ENCODE results near the gene CCDC27. TPM values are rescaled to one million over a fixed set of nuclear protein-coding genes. Genes with fewer than 3 reads are reported as not detected.

The CCDC27 gene
- total RNA-seq, 2 experiments from 2014 or later = not detected

DNA sequence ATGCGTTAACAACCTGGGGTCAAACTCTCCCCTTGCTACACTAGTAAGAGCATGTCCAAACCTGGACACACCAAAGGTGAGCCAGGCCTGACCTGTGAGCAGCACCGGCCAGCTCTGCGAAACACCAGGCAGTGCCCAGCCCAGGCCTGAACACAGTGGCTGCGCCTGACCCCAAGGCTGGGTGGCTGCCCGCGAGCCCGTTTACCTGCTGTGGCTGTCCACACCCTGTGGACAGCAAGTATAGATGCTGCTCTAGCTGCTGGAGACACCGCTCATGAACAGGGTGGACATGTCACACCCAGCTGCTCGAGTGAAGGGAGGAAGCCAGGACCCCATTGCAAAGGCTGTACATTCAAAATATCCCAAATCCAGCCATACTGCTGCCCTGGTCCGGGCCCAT is 7.6 kb upstream of the CCDC27 start:
- no peak for DNase-seq
- no peak overlapping the region for H3K27ac Mint-ChIP-seq
- intact Hi-C loops (cut with micrococcal nuclease) = no loop called here

DNA sequence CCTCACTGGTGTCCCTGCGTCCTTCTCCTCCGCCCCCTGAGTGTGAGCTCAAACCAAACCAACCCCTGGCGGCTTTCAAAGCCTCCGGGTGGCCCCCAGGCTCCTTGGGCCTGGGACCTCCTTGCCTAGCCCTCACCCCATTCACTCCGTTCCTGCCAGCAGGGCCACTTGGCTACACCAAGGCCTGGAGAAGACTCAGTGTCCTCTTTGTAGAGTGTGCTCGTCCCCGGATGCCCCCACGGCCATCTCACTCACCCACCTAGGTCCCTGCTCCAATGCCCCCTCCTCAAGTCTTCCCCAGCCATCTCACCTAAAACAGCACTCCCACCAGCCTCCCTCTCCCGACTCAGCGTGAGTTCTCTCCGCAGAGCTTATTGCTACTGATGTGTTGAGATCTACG is 7.2 kb upstream of the CCDC27 start:
- H3K4me1 Mint-ChIP-seq (ENCODE audit: low read depth) = peaks cover 25% of the 10 kb centered on the region
- POLR2A ChIA-PET = no interaction called here
- intact Hi-C loops (cut with micrococcal nuclease) = no loop called here
- ATAC-seq (no peak), DNase-seq (no peak)
- H3K27ac Mint-ChIP-seq = no peak overlapping the region
- no peaks in the 10 kb centered on the region for H3K27me3 Mint-ChIP-seq
- TF ChIP-seq, protein P1, sequence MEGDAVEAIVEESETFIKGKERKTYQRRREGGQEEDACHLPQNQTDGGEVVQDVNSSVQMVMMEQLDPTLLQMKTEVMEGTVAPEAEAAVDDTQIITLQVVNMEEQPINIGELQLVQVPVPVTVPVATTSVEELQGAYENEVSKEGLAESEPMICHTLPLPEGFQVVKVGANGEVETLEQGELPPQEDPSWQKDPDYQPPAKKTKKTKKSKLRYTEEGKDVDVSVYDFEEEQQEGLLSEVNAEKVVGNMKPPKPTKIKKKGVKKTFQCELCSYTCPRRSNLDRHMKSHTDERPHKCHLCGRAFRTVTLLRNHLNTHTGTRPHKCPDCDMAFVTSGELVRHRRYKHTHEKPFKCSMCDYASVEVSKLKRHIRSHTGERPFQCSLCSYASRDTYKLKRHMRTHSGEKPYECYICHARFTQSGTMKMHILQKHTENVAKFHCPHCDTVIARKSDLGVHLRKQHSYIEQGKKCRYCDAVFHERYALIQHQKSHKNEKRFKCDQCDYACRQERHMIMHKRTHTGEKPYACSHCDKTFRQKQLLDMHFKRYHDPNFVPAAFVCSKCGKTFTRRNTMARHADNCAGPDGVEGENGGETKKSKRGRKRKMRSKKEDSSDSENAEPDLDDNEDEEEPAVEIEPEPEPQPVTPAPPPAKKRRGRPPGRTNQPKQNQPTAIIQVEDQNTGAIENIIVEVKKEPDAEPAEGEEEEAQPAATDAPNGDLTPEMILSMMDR (IDR thresholded peaks at IDR 0.05) = no peak
- H3K9me3 Mint-ChIP-seq = no peaks in the 10 kb centered on the region
- CTCF ChIA-PET = no interaction called here
- no peaks in the 10 kb centered on the region for H3K36me3 Mint-ChIP-seq (ENCODE audit: low read depth)
- peak overlapping the region; percentile 76 for H3K4me3 Mint-ChIP-seq

More for the DNA sequence above, 7.6 kb upstream of the CCDC27 start:
- Mint-ChIP-seq H3K9me3 (no peaks in the 10 kb centered on the region), H3K4me3 (no peak overlapping the region), H3K4me1 (ENCODE audit: low read depth) (peaks cover 25% of the 10 kb centered on the region), H3K27me3 (no peaks in the 10 kb centered on the region), H3K36me3 (ENCODE audit: low read depth) (no peaks in the 10 kb centered on the region)
- POLR2A ChIA-PET = no interaction called here
- CTCF ChIA-PET = interaction anchor here (1.0 kb wide), 1 partner anchor 20 kb away, joined by 3 read pairs; no protein-coding TSS in a partner anchor
- no peak for ATAC-seq
- TF ChIP-seq, protein P1 (IDR thresholded peaks at IDR 0.05) = no peak

DNA sequence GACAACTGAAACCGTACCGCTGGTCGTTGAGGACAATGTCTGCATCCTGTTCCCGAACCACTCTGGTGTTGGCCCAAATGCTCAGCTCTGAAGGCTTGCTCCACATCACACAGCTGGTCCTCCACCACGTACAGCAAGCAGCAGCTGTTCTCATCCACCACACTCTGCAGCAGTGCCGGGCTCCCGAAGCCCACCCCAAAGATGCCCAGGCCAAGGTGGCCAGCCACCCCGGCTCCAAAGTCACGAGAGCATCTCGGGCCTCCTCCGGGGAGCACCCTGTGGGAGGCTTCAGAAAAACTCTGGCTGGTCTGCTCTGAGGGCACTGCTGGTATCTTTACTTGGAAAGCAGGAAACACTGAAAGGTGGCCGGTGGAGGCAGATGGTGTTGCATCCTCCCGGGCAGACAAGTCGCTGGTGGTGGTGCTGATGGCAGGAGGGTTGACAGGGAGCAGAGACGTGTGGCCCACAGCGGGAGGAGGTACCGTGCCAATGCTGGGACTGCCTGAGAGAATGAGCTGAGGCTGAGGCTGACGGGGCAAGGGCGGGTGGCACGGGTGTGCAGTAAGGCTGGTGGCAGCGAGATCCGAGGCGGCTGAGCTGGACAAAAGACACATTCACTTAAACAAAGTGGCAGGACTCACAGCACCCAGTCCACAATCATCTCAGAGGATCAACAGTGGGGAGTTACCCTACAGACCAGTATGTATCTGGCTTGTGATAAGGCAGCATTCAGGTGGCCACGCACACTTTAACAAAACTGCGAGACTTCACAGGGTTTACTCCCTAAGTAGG is 6.5 kb upstream of the CCDC27 start:
- intact Hi-C loops (cut with micrococcal nuclease) = no loop called here
- DNase-seq (peak; percentile 15), ATAC-seq (no peak)
- TF ChIP-seq, protein P1 (IDR thresholded peaks at IDR 0.05) = no peak
- Mint-ChIP-seq H3K27ac (peak overlapping the region; percentile 17), H3K4me1 (ENCODE audit: low read depth) (peaks cover 25% of the 10 kb centered on the region), H3K9me3 (no peaks in the 10 kb centered on the region), H3K27me3 (no peaks in the 10 kb centered on the region), H3K4me3 (peak overlapping the region; percentile 76), H3K36me3 (ENCODE audit: low read depth) (no peaks in the 10 kb centered on the region)
- CTCF ChIA-PET = interaction anchor here (1.3 kb wide), 1 partner anchor 21 kb away, joined by 3 read pairs; no protein-coding TSS in a partner anchor
- POLR2A ChIA-PET = no interaction called here

DNA sequence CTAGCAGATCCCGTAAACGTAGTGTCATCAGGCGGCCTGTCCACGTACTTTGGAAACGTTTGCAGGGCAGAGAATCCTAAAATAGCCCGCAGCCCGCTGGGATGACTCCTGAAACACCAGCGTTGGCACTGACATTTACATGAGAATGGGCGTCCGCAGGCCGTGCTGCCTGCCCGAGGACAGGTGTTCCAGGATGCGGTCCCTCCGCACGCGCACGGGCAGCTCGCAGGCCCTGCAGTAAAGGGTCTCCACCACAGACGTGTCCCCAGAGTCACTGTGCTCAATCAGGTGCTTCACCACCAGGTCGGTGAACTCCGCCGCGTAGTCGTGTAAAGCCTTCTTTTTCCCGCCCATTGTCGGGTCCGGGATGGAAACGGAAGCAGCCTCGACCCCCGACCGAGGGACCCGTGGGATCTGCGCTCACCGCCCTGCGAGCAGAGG is 5.8 kb upstream of the CCDC27 start:
- DNase-seq = no peak
- Mint-ChIP-seq H3K36me3 (ENCODE audit: low read depth) (no peaks in the 10 kb centered on the region), H3K9me3 (no peaks in the 10 kb centered on the region), H3K4me1 (ENCODE audit: low read depth) (peaks cover 25% of the 10 kb centered on the region), H3K27me3 (no peaks in the 10 kb centered on the region), H3K4me3 (peak overlapping the region; percentile 76), H3K27ac (peak overlapping the region; percentile 64)
- ChIA-PET POLR2A (no interaction called here), CTCF (interaction anchor here (1.3 kb wide), 1 partner anchor 22 kb away, joined by 3 read pairs; no protein-coding TSS in a partner anchor)
- TF ChIP-seq, protein P1 (IDR thresholded peaks at IDR 0.05) = no peak
- intact Hi-C loops (cut with micrococcal nuclease) = no loop called here
- ATAC-seq = no peak

DNA sequence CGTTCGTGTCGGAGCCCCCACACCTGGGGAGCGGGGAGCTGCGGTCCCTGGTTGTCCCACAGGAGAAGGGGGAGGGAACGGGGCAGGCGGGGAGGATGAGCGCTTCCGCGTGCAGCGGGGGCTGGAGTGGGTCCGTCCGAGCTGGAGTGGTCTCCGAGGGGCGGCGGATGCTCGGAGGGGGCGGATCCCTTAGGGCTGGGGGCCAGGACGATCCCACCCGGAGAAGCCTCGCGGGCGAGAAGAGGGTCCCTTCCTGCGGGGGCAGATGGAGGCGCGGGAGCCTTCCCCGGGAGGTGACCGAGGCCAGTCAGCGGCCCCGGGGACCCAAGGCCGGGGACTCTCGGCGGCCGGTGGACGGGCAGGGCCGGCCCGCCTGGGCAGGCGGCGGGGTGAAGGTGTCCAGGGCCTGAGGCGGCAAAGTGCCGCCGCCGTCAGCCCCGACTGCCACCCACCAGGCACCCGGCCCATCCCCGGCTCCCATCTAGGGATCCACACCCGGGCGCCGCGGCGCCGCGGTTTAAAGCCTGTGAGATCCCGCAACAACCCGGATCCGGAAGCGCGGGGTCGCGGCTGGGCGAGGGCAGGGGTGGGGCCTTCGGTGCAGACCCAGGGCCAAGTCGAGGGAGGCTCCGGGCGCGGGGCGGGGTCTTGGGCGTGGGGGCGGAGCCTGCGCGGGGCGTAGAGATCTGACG is 5.3 kb upstream of the CCDC27 start:
- CTCF ChIA-PET = interaction anchor here (1.3 kb wide), 1 partner anchor 23 kb away, joined by 3 read pairs; no protein-coding TSS in a partner anchor
- Mint-ChIP-seq H3K4me1 (ENCODE audit: low read depth) (peaks cover 25% of the 10 kb centered on the region), H3K4me3 (peak overlapping the region; percentile 76), H3K9me3 (no peaks in the 10 kb centered on the region), H3K36me3 (ENCODE audit: low read depth) (no peaks in the 10 kb centered on the region), H3K27me3 (no peaks in the 10 kb centered on the region), H3K27ac (peak overlapping the region; percentile 64)
- TF ChIP-seq, protein P1 (IDR thresholded peaks at IDR 0.05) = no peak
- peak; percentile 99 for ATAC-seq
- peak; percentile 88 for DNase-seq
- POLR2A ChIA-PET = no interaction called here
- intact Hi-C loops (cut with micrococcal nuclease) = no loop called here

Data from activated CD8-positive, alpha-beta T cell treated with anti-CD3 and anti-CD28 coated beads for 36 hours (primary cell).